Activated T-cell treated with anti-CD3 and anti-CD28 coated beads, Interleukin-2, amount 50 U/mL, for 24 hours (primary cell): ENCODE measurements around the gene MCM9.

Experiments used
- DNase-seq: peaks from one replicate; pipeline ENCODE4 v3.0.0-alpha.2; 2020
- H3K27ac Mint-ChIP-seq: 2 replicates; pipeline ENCODE4 v1.8.0; 2020; ENCODE audit warnings: mild to moderate bottlenecking, mixed read lengths
- H3K27me3 Mint-ChIP-seq: 2 replicates; pipeline ENCODE4 v1.8.0; 2020; ENCODE audit warnings: mixed read lengths
- H3K36me3 Mint-ChIP-seq: 2 replicates; pipeline ENCODE4 v1.8.0; 2020; ENCODE audit warnings: low read depth, mixed read lengths
- H3K4me1 Mint-ChIP-seq: 2 replicates; pipeline ENCODE4 v1.8.0; 2020; ENCODE audit warnings: low read depth, mixed read lengths
- H3K4me3 Mint-ChIP-seq: 2 replicates; pipeline ENCODE4 v1.8.0; 2020; ENCODE audit warnings: mild to moderate bottlenecking, moderate library complexity, mixed read lengths
- H3K9me3 Mint-ChIP-seq: 2 replicates; pipeline ENCODE4 v1.8.0; 2020; ENCODE audit warnings: mixed read lengths

Gene MCM9

DNA sequence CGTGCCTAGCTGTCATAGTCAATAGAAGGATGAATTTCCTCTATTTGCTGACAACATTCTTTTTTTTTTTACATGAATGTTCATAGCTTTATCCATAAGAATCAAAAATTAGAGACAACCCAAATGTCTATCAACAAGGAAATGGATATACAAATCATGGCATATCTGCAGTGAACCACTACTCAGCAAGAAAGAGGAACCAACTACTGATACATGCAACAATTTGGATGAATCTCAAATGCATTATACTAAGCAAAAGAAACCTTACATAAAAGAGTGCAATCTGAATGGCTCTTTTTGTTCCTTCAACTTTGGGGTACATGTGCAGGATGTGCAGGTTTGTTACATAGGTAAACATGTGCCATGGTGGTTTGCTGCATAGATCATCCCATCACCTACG, 17.7 kb upstream of the MCM9 start:
- Mint-ChIP-seq H3K27me3 (no peaks in the 10 kb centered on the region), H3K36me3 (peaks cover 2% of the 10 kb centered on the region), H3K9me3 (peaks cover 18% of the 10 kb centered on the region), H3K4me1 (no peaks in the 10 kb centered on the region), H3K27ac (no peak overlapping the region), H3K4me3 (no peak overlapping the region)
- no peak for DNase-seq

DNA sequence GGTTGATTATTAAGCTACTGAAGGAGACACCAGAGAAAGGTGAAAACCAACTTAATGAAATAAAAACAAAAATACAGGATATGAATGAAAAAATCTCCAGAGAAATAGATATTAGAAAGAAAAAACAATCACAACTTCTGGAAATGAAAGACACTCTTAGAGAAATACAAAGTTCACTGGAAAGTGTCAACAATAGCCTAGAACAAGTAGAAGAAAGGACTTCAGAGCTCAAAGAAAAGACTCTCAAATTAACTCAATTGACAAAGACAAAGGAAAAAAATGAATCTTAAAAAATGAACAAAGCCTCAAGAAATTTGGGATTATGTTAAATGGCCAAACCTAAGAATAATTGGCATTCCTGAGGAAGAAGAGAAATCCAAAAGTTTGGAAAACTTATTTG, 10.3 kb upstream of the MCM9 start:
- H3K36me3 Mint-ChIP-seq = peaks cover 19% of the 10 kb centered on the region
- H3K4me3 Mint-ChIP-seq = no peak overlapping the region
- H3K27ac Mint-ChIP-seq = no peak overlapping the region
- no peaks in the 10 kb centered on the region for H3K27me3 Mint-ChIP-seq
- peaks cover 64% of the 10 kb centered on the region for H3K9me3 Mint-ChIP-seq
- DNase-seq = no peak
- H3K4me1 Mint-ChIP-seq = no peaks in the 10 kb centered on the region

DNA sequence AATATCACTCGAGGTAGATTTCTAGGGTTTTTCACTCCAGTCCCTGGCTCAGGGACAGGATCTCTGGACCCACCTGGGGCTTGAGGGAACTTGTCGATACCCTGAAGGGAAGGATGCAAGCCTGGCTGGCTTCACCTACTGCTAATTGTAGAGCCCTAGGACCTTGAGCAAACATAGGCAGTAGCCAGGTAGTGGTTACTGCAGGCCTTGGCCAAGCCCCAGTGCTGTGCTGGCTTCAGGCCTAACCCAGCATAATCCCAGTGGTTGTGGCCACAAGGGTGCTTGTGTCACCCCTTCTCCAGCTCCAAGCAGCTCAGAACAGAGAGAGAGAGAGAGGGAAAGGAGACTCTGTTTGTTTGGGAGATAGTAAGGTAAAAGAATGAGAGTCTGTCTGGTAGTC, 5.8 kb upstream of the MCM9 start:
- H3K27me3 Mint-ChIP-seq = no peaks in the 10 kb centered on the region
- peaks cover 33% of the 10 kb centered on the region for H3K9me3 Mint-ChIP-seq
- peaks cover 16% of the 10 kb centered on the region for H3K4me1 Mint-ChIP-seq
- H3K36me3 Mint-ChIP-seq = peaks cover 41% of the 10 kb centered on the region
- DNase-seq = no peak
- no peak overlapping the region for H3K4me3 Mint-ChIP-seq
- no peak overlapping the region for H3K27ac Mint-ChIP-seq

DNA sequence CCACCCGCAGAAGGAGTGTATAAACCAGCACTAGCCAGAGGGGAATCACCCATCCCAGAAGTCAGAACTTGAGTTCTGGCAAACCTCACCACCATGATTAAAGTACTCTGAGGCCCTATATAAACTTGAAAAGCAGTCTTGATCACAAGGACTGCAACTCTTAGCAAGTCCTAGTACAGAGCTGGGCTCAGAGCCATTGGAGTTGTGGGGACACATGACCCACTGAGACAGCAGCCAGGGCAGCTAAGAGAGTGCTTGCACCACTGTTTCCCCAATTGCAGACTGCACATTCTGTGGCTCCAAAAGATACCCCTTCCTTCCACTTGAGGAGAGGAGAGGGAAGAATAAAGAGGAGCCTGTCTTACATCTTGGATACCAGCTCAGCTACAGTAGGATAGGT, 4.7 kb upstream of the MCM9 start:
- Mint-ChIP-seq H3K4me3 (no peak overlapping the region), H3K9me3 (peaks cover 22% of the 10 kb centered on the region), H3K27me3 (no peaks in the 10 kb centered on the region), H3K36me3 (peaks cover 42% of the 10 kb centered on the region), H3K4me1 (peaks cover 23% of the 10 kb centered on the region), H3K27ac (no peak overlapping the region)
- no peak for DNase-seq

DNA sequence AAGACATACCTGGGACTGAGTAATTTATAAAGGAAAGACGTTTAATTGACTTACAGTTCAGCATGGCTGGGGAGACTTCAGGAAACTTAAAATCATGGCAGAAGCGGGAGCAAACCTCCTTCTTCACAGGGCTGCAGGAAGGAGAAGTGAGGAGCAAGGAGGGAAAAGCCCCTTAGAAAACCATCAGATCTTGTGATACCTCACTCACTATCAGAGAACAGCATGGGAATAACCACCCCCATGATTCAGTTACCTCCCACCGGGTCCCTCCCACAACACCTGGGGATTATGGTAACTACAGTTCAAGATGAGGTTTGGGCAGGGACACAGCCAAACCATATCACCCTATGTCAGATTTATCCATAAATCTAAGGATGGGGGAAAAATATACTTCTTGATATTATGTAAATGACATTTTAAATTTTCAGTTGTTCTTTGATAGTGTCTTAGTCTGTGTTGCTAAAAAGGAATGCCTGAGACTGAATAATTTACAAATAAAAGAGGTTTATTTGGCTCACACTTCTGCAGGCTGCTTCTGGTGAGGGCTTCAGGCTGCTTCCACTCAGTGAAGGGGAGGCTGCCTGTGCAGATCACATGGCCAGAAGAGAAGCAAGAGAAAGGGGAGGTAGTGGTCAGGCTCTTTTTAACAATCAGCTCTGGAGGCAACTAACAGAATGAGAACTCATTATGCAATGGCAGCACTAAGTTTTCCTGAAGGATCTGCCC, 1.2 kb upstream of the MCM9 start:
- Mint-ChIP-seq H3K4me3 (peak overlapping the region; percentile 89), H3K9me3 (peaks cover 3% of the 10 kb centered on the region), H3K4me1 (peaks cover 46% of the 10 kb centered on the region), H3K36me3 (peaks cover 66% of the 10 kb centered on the region), H3K27ac (no peak overlapping the region), H3K27me3 (no peaks in the 10 kb centered on the region)
- no peak for DNase-seq

DNA sequence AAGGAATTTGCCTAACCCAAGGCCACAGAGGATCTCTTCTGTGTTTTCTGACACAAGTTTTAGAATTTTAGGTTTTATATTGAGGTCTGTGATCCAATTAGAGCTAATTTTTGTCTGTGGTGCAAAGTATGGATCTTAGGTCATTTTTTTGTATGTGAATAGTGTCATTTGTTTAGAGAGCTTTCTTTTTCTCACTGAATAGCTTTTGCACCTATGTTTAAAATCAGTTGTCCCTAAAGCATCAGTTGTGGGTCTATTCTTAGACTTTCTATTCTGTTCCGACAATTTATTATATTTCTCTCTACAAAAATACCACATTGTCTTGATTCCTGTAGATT, 341 bp upstream of the MCM9 start:
- no peak for DNase-seq
- peak overlapping the region; percentile 86 for H3K27ac Mint-ChIP-seq
- H3K36me3 Mint-ChIP-seq = peaks cover 70% of the 10 kb centered on the region
- peaks cover 49% of the 10 kb centered on the region for H3K4me1 Mint-ChIP-seq
- H3K9me3 Mint-ChIP-seq = peaks cover 3% of the 10 kb centered on the region
- H3K4me3 Mint-ChIP-seq = peak overlapping the region; percentile 89
- H3K27me3 Mint-ChIP-seq = no peaks in the 10 kb centered on the region

DNA sequence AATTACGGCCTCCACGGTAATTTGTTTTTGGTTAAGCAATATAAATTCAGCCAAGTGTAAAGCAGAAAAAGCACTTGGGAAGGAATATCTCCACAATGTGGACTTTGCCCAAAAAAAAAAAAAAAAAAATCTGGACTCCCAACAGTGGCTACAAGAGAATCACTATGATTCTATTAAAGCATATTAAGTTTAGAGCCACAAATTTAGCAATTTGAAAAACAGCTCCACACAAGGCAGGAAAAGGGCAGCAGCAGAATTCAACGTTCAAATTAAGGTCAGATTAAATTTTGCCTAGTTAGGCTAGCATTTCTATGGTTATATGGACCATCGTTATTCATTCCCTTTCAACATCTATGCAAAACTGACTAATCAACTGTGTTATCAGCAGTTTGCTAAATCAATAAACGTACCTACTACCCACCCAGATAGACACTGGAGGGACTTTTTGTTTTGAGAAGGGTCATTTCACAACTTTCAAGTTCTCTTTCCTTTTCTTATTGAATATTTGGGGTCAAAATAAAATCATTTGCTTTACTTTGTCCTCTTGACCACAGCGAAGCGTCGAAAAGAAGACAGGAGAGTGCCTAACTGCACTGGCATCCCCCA, 1.0 kb downstream of the MCM9 start:
- Mint-ChIP-seq H3K27me3 (no peaks in the 10 kb centered on the region), H3K4me3 (peak overlapping the region; percentile 89), H3K9me3 (peaks cover 3% of the 10 kb centered on the region), H3K36me3 (peaks cover 70% of the 10 kb centered on the region), H3K4me1 (peaks cover 49% of the 10 kb centered on the region), H3K27ac (peak overlapping the region; percentile 89)
- no peak for DNase-seq

DNA sequence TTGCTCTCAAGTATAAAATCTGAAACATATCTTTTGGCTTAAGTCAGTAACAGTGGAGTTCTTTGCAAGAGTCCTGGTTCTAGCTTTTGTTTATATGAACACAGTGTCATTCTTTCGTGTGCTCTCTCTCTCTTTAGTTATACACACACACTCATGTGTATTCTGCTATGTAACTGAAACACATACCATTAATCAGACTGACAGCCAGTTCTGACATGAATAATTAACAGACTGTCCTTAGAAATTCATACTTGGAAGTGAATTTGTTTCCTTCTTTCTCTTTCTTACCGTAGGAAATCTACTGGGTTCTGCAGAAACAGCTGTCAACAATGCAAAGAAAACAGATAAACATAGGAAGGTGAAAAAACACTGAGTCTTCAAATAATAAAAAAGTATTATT, 2.5 kb downstream of the MCM9 start:
- Mint-ChIP-seq H3K27ac (no peak overlapping the region), H3K4me3 (no peak overlapping the region), H3K4me1 (peaks cover 52% of the 10 kb centered on the region), H3K36me3 (peaks cover 73% of the 10 kb centered on the region), H3K9me3 (peaks cover 3% of the 10 kb centered on the region), H3K27me3 (no peaks in the 10 kb centered on the region)
- DNase-seq = no peak

DNA sequence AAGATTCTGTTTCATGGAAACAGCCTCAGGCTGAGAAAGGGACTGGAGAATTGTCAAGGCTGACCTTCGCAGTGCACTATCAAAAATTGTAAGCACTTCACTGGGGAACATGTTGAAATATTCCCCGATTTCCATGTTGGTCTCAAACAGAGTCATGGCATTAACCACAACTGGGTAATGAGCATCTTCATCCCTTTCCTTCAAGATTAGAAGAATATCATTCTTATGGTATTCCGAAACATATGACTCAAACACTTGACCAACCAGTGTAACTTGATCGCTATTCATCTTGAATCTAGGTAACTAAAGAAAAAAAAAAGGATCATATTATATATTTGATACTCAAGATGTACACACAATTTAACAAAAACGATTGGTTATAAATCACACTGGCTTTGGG, 3.5 kb downstream of the MCM9 start:
- H3K4me3 Mint-ChIP-seq = no peak overlapping the region
- no peaks in the 10 kb centered on the region for H3K27me3 Mint-ChIP-seq
- no peaks in the 10 kb centered on the region for H3K9me3 Mint-ChIP-seq
- no peak overlapping the region for H3K27ac Mint-ChIP-seq
- H3K36me3 Mint-ChIP-seq = peaks cover 71% of the 10 kb centered on the region
- DNase-seq = no peak
- peaks cover 45% of the 10 kb centered on the region for H3K4me1 Mint-ChIP-seq

DNA sequence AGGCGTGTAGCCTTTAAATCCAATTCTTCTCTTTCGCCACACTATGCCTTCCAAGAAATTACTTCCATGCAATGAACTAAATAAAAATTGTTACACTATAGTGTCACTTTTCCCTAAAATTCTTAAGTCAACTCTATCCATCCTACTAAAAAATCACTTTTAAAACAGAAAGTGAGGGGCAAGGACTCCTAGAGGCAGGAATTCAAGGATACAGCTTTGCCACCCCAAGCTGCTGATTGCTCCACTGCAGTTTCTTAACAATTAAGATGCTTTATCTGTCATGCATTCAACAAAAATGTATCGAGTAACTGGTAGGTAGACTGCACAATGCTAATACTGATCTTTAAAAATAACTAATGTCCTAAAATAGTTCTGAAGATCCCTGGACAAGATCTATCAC, 4.3 kb downstream of the MCM9 start:
- Mint-ChIP-seq H3K9me3 (no peaks in the 10 kb centered on the region), H3K36me3 (peaks cover 77% of the 10 kb centered on the region), H3K27me3 (no peaks in the 10 kb centered on the region), H3K4me3 (no peak overlapping the region), H3K4me1 (peaks cover 38% of the 10 kb centered on the region), H3K27ac (no peak overlapping the region)
- no peak for DNase-seq

DNA sequence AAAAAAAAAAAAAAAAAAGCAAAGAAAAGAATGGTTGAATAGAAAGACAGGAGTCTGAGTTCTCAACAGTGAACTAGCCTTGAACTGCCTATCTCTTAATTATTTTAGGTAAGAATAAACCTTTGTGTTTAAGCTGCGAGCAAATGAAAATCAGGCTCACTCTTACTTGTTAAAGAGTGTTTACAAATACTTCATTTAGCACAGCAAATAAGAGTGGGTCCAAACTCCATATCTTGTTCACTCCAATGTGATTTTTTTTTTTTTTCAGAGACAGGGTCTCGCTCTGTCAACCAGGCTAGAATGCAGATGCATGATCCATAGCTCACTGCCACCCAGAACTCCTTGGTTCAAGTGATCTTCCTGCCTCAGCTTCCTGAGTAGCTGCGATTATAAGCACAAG, 11.9 kb downstream of the MCM9 start:
- Mint-ChIP-seq H3K27me3 (no peaks in the 10 kb centered on the region), H3K27ac (no peak overlapping the region), H3K36me3 (peaks cover 96% of the 10 kb centered on the region), H3K4me3 (no peak overlapping the region), H3K4me1 (peaks cover 13% of the 10 kb centered on the region), H3K9me3 (no peaks in the 10 kb centered on the region)
- DNase-seq = no peak

DNA sequence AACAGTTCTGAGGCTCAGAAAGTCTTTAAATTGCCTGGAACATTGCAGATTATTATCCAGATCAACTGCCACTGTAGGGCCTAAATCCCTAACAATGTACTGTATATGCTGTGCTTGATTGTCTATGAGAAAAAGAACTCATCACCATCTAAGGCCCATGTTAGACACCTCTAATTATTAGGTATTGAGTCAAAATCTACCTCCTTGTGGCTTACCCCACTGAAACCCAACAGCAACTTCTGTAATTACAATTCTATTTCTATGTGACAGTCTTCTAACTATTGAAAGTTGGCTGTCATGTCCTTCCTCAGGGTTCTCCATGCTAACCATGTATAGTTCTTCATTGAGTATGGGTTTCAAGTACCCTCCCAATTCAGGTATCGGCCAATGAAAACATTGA, 13.9 kb downstream of the MCM9 start:
- Mint-ChIP-seq H3K36me3 (peaks cover 94% of the 10 kb centered on the region), H3K27me3 (no peaks in the 10 kb centered on the region), H3K4me3 (no peak overlapping the region), H3K9me3 (no peaks in the 10 kb centered on the region), H3K4me1 (peaks cover 8% of the 10 kb centered on the region), H3K27ac (no peak overlapping the region)
- DNase-seq = no peak

DNA sequence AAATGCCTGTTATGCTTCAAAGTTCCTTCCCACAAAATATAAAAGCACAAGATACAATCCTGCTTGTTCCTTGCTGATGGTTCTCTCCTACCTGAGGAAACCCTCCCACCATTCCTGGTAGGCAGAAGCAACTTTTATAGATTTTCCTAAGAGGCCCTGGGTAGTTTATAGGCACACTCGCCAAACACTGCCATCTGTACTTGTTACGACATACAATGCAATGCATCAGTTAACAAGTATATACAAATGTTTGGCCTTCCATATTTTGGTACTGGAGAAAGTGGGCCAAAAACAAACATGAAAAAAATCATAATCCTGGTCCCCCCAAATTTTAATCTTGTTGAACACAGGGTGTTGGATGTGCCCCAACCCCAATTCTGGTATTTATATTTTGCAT, 16.6 kb downstream of the MCM9 start:
- no peaks in the 10 kb centered on the region for H3K27me3 Mint-ChIP-seq
- H3K4me3 Mint-ChIP-seq = no peak overlapping the region
- peaks cover 94% of the 10 kb centered on the region for H3K36me3 Mint-ChIP-seq
- peaks cover 11% of the 10 kb centered on the region for H3K4me1 Mint-ChIP-seq
- no peak for DNase-seq
- no peaks in the 10 kb centered on the region for H3K9me3 Mint-ChIP-seq
- no peak overlapping the region for H3K27ac Mint-ChIP-seq

DNA sequence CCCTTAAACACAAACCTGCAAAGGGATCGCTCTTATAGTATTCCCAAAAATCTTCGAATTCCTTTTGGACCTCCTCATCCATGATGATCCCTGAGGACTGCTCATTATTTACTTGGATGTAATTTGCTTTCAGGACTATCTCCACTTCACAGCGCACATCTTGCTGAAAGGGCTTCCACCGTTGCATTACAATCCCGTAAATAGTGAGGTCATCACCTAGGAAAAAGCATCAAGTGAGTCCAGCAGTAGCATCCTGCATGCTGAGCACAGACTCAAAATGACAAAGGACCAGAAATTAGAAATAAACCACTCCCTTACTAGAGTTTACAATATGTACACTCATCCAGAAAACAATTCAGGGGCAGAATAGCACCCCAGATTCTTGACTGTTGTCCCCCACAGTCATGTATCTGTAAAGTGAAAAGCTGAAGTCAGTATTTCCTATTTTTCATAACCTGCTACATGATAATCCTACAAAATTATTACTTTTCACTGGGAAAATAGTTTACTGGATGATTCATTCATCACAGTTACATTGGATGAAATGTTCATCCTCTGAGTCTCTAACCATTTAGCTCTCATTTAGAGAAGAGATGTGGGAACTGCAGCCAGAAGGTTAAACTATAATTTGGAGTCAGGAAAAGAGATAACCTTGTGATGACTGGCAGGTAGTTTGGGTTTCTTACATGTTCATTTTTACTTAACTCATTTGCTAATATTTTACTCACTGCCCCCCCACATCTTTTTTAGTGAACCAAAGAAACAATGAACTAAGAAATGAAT, 17.2 kb downstream of the MCM9 start:
- peaks cover 11% of the 10 kb centered on the region for H3K4me1 Mint-ChIP-seq
- no peak for DNase-seq
- H3K27ac Mint-ChIP-seq = no peak overlapping the region
- no peaks in the 10 kb centered on the region for H3K9me3 Mint-ChIP-seq
- peaks cover 94% of the 10 kb centered on the region for H3K36me3 Mint-ChIP-seq
- no peak overlapping the region for H3K4me3 Mint-ChIP-seq
- H3K27me3 Mint-ChIP-seq = no peaks in the 10 kb centered on the region

DNA sequence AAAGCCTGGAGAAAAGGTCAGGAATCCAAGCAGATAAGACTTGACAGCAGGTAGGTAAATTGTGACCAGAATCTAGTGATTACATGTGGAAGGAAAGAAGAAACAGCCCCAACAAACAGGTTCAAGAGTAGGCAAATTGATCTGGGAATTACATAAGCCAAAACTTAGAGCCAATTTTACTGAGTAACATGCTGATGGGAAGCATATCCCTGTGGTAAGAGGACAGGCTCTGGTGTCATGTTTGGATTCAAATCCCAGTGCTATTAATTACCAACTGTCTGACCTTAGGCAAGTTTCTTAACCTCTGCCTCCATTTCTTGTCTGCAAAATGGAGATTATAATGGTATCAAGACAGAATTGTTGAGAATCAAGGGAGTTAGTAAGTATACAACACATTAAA, 20.4 kb downstream of the MCM9 start:
- DNase-seq = no peak
- H3K27ac Mint-ChIP-seq = peak overlapping the region; percentile 3
- H3K4me1 Mint-ChIP-seq = peaks cover 3% of the 10 kb centered on the region
- H3K36me3 Mint-ChIP-seq = peaks cover 90% of the 10 kb centered on the region
- H3K9me3 Mint-ChIP-seq = no peaks in the 10 kb centered on the region
- no peak overlapping the region for H3K4me3 Mint-ChIP-seq
- no peaks in the 10 kb centered on the region for H3K27me3 Mint-ChIP-seq
